ENCODE measurements around the gene SCRN2. TPM values are rescaled to one million over a fixed set of nuclear protein-coding genes. Genes with fewer than 3 reads are reported as not detected.
A peak's percentile ranks its signal among the peaks of the same experiment; 100 is the strongest.

Gene SCRN2
- polyA plus RNA-seq, 3 donors, result 53.5 to 76.2 (median 54.9) TPM

DNA sequence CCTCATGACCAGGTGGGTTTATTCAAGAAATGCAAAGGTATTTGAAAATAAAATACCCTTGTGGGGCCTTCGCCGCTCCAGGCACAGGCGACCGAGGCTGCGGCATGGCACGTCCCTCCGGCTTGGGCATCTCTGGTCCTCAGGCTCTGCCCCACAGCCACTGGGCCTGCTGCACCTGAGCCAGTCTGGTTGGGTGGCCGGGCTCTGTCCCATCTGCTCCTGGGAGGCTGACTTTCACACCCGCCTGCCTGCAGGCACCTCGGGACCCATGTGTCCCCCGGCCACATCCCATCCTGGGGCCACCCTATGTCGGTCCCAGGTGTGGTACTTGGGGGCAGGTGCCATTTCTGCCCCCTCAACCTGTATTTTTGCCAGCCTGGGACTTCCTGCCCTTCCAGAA, 40.4 kb downstream of the SCRN2 start:
- no peak for DNase-seq (ENCODE audit: extremely low read depth in 1 of 11, low read depth in 9 of 11, low spot score in 4 of 11)

DNA sequence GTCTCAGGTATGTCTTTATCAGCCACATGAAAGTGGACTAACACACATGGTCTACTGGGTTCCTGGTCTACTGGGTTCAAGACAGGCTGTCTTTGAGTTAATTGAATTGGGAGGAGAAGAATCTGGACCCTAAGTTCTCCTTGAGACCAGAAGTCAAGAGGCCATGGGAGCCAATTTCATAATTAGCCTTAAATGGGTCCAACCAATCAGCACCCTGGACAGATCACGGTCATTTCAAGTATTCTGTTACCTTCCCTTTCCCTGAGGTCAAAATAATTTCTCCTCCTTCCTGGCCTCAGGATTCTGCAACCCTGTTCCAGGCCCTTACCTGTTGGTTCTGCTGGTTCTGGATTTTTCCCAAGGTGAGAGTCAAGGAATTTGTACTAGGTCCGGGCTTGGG, 43.3 kb downstream of the SCRN2 start:
- DNase-seq (ENCODE audit: extremely low read depth in 1 of 11, low read depth in 9 of 11, low spot score in 4 of 11), result no peak

DNA sequence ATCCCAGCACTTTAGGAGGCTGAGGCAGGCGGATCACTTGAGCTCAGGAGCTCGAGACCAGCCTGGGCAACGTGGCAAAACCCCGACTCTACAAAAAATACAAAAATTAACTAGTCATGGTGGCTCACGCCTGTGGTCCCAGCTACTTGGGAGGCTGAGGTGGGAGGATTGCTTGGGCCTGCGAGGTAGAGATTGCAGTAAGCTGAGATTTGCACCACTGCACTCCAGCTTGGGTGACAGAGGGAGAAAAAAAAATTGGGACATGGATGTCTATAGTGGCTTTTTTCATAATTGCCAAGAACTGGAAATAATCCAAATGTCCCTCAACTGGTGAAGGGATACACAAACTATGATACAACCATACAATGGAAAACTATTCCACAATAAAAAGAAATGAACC, 48.1 kb downstream of the SCRN2 start:
- DNase-seq (ENCODE audit: extremely low read depth in 1 of 11, low read depth in 9 of 11, low spot score in 4 of 11), result no peak

DNA sequence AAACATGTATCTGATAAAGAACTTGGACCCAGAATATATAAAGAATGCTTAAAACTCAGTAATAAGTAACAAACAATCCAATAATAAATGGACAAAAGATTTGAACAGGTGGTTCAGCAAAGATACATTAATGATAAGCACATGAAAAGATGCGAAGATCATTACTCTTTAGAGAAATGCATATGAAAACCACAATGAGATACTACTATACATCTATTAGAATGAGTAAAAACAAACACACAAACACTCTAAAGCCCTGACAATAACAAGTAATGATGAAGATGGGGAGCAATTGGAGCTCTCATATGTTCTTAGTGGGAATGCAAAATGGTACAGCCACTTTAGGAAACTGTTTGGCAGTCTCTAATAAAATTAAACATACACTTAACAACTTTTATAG, 48.6 kb downstream of the SCRN2 start:
- DNase-seq (ENCODE audit: extremely low read depth in 1 of 11, low read depth in 9 of 11, low spot score in 4 of 11), result no peak

DNA sequence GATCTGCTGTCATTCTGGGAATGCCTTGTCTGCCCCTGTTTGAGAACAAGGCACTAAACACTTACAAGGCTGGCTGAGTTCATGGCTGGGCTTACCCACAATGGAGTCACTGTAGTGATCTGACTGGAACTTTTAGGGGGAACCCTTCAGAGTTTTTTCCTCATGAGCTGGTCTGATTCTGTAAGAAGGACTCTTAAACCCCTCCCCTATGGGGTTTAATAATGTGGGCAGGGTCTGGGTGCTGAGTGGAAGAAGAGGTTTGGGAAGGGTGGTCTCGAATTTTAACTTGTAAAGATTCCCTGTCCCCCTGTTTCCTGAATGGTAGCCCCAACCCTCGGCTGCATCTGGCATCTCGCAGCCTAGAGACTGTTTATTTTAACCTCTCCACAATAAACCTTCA, 50.0 kb downstream of the SCRN2 start:
- DNase-seq (ENCODE audit: extremely low read depth in 1 of 11, low read depth in 9 of 11, low spot score in 4 of 11), result no peak

DNA sequence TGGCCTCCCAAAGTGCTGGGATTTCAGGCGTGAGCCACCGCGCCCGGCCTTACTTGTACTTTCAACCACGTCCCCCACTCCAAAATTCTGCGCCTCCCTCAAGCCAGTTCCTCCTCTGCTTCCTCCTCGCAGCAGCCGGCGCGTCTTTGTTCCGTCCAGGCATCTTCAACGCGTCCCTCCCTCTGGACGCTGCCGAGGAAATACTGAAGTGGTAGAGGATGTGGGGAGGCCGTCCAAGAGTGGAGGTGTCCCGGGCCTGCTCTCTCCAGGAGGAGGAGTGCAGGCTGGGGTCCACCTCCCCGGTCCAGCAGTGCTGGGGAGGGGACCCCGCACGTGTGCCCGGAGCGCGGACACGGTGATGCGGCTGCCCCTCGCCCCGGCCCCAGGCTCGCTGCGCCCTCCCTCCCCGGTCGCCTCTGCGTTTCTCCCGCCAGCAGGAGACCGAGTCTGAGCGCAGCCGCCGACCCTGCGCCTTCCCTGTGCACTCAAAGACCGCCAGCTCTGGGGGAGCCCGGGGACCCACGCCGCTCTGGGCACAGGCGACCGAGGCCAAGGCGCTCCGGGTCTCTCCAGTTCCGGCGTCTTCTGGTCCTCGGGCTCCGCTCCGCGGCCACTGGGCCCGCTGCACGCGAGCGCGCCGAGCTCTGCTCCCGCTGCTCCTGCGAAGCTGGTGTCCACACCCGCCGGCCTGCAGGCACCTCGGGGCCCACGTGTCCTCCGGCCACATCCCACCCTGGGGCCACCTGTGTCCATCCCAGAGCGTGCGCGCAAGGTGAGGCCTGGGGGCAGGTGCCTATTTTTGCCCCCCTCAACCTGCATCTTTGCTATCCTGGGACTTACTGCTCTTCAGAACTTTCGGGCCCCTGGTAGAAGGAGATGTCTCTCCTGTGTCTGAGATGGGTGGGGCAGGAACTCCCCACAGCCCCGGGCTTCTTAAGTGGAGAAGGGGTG, 51.2 kb downstream of the SCRN2 start:
- peak in 7 of 11 donors; percentile 12 to 31 (median 28) for DNase-seq (ENCODE audit: extremely low read depth in 1 of 11, low read depth in 9 of 11, low spot score in 4 of 11)

Other genes with a start within 250 kb of the SCRN2 start
- gene KPNB1, start 191.4 kb downstream of the SCRN2 start, polyA plus RNA-seq (ENCODE audit: insufficient read length in 3 of 3), result 100 to 1,000 TPM; 228 to 300 (median 256) TPM
- 10 to 100 TPM; 27.4 to 37.7 (median 31.6) TPM for gene TBKBP1, start 147.1 kb downstream of the SCRN2 start, polyA plus RNA-seq (ENCODE audit: insufficient read length in 3 of 3)
- under 1 TPM; 0.07 to 0.20 (median 0.12) TPM for gene TBX21, start 108.0 kb downstream of the SCRN2 start, polyA plus RNA-seq (ENCODE audit: insufficient read length in 3 of 3)
- gene OSBPL7, start 19.5 kb downstream of the SCRN2 start, polyA plus RNA-seq (ENCODE audit: insufficient read length in 3 of 3), result 10 to 100 TPM; 12.5 to 18.6 (median 13.4) TPM
- 10 to 100 TPM; 54.0 to 58.9 (median 58.4) TPM for gene MRPL10, start 9.7 kb downstream of the SCRN2 start, polyA plus RNA-seq (ENCODE audit: insufficient read length in 3 of 3)
- gene LRRC46, start 9.6 kb downstream of the SCRN2 start, polyA plus RNA-seq (ENCODE audit: insufficient read length in 3 of 3), result 1 to 10 TPM; 2.5 to 3.6 (median 3.4) TPM
- 1 to 10 TPM; 2.7 to 4.1 (median 3.9) TPM for gene SP6, start 9.9 kb upstream of the SCRN2 start, polyA plus RNA-seq (ENCODE audit: insufficient read length in 3 of 3)
- 10 to 100 TPM; 22.4 to 23.8 (median 22.6) TPM for gene SP2, start 55.0 kb upstream of the SCRN2 start, polyA plus RNA-seq (ENCODE audit: insufficient read length in 3 of 3)
- 10 to 100 TPM; 20.6 to 23.4 (median 21.7) TPM for gene PNPO, start 100.3 kb upstream of the SCRN2 start, polyA plus RNA-seq (ENCODE audit: insufficient read length in 3 of 3)
- gene PRR15L, start 116.6 kb upstream of the SCRN2 start, polyA plus RNA-seq (ENCODE audit: insufficient read length in 3 of 3), result 10 to 100 TPM; 18.0 to 20.6 (median 18.2) TPM
- gene CDK5RAP3, start 129.8 kb upstream of the SCRN2 start, polyA plus RNA-seq (ENCODE audit: insufficient read length in 3 of 3), result 100 to 1,000 TPM; 164 to 186 (median 167) TPM
- 10 to 100 TPM; 15.8 to 20.3 (median 19.0) TPM for gene COPZ2, start 196.5 kb upstream of the SCRN2 start, polyA plus RNA-seq (ENCODE audit: insufficient read length in 3 of 3)
- gene NFE2L1, start 207.1 kb upstream of the SCRN2 start, polyA plus RNA-seq (ENCODE audit: insufficient read length in 3 of 3), result 100 to 1,000 TPM; 232 to 245 (median 232) TPM

All from renal cortex interstitium (tissue), 11 donors.